ENCODE results near the gene PLXNA4.
A peak's percentile ranks its signal among the peaks of the same experiment; 100 is the strongest.

GRCh38 chr7:132614428-132615318 lies 38.4 kb upstream of the PLXNA4 start:
- TF ChIP-seq POLR2A (IDR thresholded peaks at IDR 0.05), result no peak
- TF ChIP-seq, protein P1, sequence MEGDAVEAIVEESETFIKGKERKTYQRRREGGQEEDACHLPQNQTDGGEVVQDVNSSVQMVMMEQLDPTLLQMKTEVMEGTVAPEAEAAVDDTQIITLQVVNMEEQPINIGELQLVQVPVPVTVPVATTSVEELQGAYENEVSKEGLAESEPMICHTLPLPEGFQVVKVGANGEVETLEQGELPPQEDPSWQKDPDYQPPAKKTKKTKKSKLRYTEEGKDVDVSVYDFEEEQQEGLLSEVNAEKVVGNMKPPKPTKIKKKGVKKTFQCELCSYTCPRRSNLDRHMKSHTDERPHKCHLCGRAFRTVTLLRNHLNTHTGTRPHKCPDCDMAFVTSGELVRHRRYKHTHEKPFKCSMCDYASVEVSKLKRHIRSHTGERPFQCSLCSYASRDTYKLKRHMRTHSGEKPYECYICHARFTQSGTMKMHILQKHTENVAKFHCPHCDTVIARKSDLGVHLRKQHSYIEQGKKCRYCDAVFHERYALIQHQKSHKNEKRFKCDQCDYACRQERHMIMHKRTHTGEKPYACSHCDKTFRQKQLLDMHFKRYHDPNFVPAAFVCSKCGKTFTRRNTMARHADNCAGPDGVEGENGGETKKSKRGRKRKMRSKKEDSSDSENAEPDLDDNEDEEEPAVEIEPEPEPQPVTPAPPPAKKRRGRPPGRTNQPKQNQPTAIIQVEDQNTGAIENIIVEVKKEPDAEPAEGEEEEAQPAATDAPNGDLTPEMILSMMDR (IDR thresholded peaks at IDR 0.05 in 8 of 11, conservative IDR thresholded peaks at IDR 0.05 in 3 of 11), result peak in 2 of 11 experiments; percentile 14 to 17
